ENCODE results near the gene MT1A.

Gene MT1A

DNA sequence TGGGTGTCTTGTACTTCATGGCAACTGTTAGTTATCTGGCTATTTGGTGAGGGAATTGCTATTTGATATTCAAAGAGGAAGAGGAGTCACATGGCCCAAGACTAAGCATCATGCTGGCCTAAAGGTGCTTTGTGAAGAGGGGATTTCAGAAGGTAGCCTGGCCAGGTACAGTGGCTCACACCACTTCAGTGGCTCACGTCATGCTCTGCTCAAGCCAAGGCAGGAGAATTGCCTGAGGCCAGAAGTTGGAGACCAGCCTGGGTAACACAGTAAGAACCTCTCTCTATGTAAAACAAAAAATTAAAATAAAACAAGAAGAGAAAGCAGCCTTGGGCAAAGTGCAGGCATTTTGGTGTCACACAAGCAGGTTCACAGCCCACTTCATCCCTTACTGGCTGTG lies 6.8 kb downstream of the MT1A start:
- TF ChIP-seq PATZ1 (CRISPR knock-in tag; IDR thresholded peaks at IDR 0.05; ENCODE audit: borderline replicate concordance) (no peak), SNAI2 (CRISPR knock-in tag; IDR thresholded peaks at IDR 0.05) (no peak), TCF4 (CRISPR knock-in tag; IDR thresholded peaks at IDR 0.05; ENCODE audit: borderline replicate concordance) (no peak), TOX (CRISPR knock-in tag; IDR thresholded peaks at IDR 0.05; ENCODE audit: borderline replicate concordance) (no peak), ZFP30 (CRISPR knock-in tag; IDR thresholded peaks at IDR 0.05) (no peak), GLIS3 (CRISPR knock-in tag; IDR thresholded peaks at IDR 0.05) (no peak), ZNF8 (CRISPR knock-in tag; IDR thresholded peaks at IDR 0.05) (no peak), ARNTL (CRISPR knock-in tag; IDR thresholded peaks at IDR 0.05; ENCODE audit: borderline replicate concordance, low read depth) (no peak), CSDC2 (CRISPR knock-in tag; IDR thresholded peaks at IDR 0.05) (no peak), ZC3H10 (CRISPR knock-in tag; IDR thresholded peaks at IDR 0.05) (no peak), ZFP3 (CRISPR knock-in tag; IDR thresholded peaks at IDR 0.05) (no peak), ESRRG (CRISPR knock-in tag; IDR thresholded peaks at IDR 0.05) (no peak), BACH2 (CRISPR knock-in tag; IDR thresholded peaks at IDR 0.05; ENCODE audit: borderline replicate concordance) (no peak), RARB (CRISPR knock-in tag; IDR thresholded peaks at IDR 0.05) (no peak), POU6F1 (CRISPR knock-in tag; IDR thresholded peaks at IDR 0.05; ENCODE audit: borderline replicate concordance, low read depth) (no peak), CSRNP3 (CRISPR knock-in tag; IDR thresholded peaks at IDR 0.05) (no peak), PPARA (CRISPR knock-in tag; IDR thresholded peaks at IDR 0.05; ENCODE audit: borderline replicate concordance) (no peak)
- ATAC-seq, result no peak

DNA sequence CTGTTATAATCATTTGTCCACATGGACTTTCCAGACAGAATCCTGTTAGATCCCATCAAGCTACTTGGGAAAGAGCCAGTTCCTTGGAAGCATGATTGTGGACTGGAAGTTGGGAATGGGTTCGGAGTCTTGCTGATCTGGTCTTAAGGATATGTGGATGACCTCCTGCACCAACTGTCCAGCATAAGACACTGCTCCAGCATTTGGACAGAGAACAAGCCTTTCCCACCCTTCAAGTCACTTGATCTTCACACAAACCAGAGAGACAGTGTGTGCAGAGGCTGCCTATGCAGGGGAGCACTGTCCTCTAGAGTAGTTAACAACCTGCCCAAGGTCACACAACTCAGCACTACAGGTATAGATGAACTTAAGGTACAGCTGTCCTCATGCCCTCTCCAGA lies 7.4 kb downstream of the MT1A start:
- no peak for TF ChIP-seq PATZ1 (CRISPR knock-in tag; IDR thresholded peaks at IDR 0.05; ENCODE audit: borderline replicate concordance)

DNA sequence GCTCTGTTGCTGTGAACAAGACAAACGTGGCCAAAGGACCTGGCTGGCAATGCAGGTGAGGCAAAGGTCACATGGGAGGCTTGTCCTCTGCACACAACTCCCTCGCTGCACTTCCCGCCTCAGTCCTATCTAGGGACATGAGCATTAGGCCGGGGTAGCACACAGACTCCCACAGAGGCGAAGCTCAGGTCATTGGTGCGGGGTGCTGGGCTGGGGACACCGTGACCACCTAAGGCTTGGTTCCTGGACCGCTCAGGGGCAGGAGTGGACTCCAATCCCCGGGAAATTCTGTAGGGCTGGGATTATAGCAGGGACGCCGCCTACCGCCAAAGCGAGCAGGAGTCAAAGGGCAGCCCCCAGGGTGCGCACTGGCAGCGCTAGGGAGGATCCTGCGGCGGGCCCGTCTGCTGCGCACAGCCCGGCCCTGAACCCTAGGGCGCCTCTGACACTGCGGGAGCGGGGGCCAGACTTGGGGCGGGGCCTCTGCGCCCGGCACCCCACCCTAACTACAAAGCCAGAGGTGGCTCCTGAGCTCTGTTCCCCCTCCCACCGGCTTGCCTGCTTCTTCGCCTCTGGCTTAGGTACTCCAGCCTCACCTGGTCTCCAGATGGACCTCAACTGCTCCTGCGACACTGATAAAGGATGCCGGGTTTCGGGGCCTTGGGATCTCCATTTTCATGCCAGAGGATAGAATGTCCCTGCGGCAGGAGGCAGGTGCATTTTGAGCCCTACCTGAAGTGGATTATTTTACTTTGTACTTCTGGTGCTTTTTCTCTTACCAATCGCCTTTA lies 9.4 kb downstream of the MT1A start:
- no peak for ATAC-seq
- TF ChIP-seq RARB (CRISPR knock-in tag; IDR thresholded peaks at IDR 0.05), result no peak
- TF ChIP-seq ZFP3 (CRISPR knock-in tag; IDR thresholded peaks at IDR 0.05), result no peak
- TF ChIP-seq PATZ1 (CRISPR knock-in tag; IDR thresholded peaks at IDR 0.05; ENCODE audit: borderline replicate concordance), result no peak
- no peak for TF ChIP-seq POU6F1 (CRISPR knock-in tag; IDR thresholded peaks at IDR 0.05; ENCODE audit: borderline replicate concordance, low read depth)
- no peak for TF ChIP-seq PPARA (CRISPR knock-in tag; IDR thresholded peaks at IDR 0.05; ENCODE audit: borderline replicate concordance)
- TF ChIP-seq CREB5 (CRISPR knock-in tag; IDR thresholded peaks at IDR 0.05; ENCODE audit: low read depth), result no peak
- no peak for TF ChIP-seq SNAI2 (CRISPR knock-in tag; IDR thresholded peaks at IDR 0.05)
- TF ChIP-seq ZNF565 (CRISPR knock-in tag; conservative IDR thresholded peaks at IDR 0.05; ENCODE audit: low read depth), result no peak
- no peak for TF ChIP-seq ESRRG (CRISPR knock-in tag; IDR thresholded peaks at IDR 0.05)
- no peak for TF ChIP-seq ISL1 (CRISPR knock-in tag; IDR thresholded peaks at IDR 0.05)
- TF ChIP-seq TOX (CRISPR knock-in tag; IDR thresholded peaks at IDR 0.05; ENCODE audit: borderline replicate concordance), result no peak
- no peak for TF ChIP-seq ARNTL (CRISPR knock-in tag; IDR thresholded peaks at IDR 0.05; ENCODE audit: borderline replicate concordance, low read depth)

More for the DNA sequence above, 7.4 kb downstream of the MT1A start:
- ATAC-seq, result no peak
